PFSK-1 (cell line): ENCODE data around the gene ANKRD40CL.

ENCODE experiments used
- FOXP2 ChIP-seq: optimal IDR thresholded peaks from 2 replicates; pipeline ENCODE3; 2011; ENCODE audit warnings: borderline replicate concordance, control low read depth, inconsistent platforms; ENCODE audit not compliant: insufficient read depth; ENCODE audit errors: extremely low read length, extremely low read depth
- POLR2AphosphoS5 ChIP-seq: IDR thresholded peaks from 2 replicates; pipeline ENCODE4 v1.6.1; 2012; ENCODE audit warnings: low read depth, mild to moderate bottlenecking, control low read depth, low read length, moderate library complexity
- SIN3A ChIP-seq: IDR thresholded peaks from 2 replicates; pipeline ENCODE4 v1.6.1; 2012; ENCODE audit warnings: mild to moderate bottlenecking, low read length, moderate library complexity, borderline replicate concordance; ENCODE audit not compliant: insufficient read depth
- TAF1 ChIP-seq: IDR thresholded peaks from 2 replicates; pipeline ENCODE4 v1.6.1; 2012; ENCODE audit warnings: low read length, control low read depth, borderline replicate concordance; ENCODE audit not compliant: insufficient read depth
- TF ChIP-seq, protein P1 (sequence below), 2 experiments: IDR thresholded peaks; 2 replicates each; pipeline versions ENCODE4 v1.6.1 to v1.8.0; 2011 to 2012; ENCODE audit warnings: low read depth in 2 of 2, low read length in 2 of 2, control low read depth in 1 of 2, inconsistent platforms in 1 of 2, mild to moderate bottlenecking in 1 of 2, moderate library complexity in 1 of 2; ENCODE audit not compliant: insufficient read depth in 1 of 2

The ANKRD40CL gene

GRCh38 chr17:50803676-50804075 lies 36.4 kb upstream of the ANKRD40CL start:
- TF ChIP-seq TAF1 (no peak), SIN3A (no peak), POLR2AphosphoS5 (no peak), FOXP2 (no peak)
- TF ChIP-seq, protein P1, sequence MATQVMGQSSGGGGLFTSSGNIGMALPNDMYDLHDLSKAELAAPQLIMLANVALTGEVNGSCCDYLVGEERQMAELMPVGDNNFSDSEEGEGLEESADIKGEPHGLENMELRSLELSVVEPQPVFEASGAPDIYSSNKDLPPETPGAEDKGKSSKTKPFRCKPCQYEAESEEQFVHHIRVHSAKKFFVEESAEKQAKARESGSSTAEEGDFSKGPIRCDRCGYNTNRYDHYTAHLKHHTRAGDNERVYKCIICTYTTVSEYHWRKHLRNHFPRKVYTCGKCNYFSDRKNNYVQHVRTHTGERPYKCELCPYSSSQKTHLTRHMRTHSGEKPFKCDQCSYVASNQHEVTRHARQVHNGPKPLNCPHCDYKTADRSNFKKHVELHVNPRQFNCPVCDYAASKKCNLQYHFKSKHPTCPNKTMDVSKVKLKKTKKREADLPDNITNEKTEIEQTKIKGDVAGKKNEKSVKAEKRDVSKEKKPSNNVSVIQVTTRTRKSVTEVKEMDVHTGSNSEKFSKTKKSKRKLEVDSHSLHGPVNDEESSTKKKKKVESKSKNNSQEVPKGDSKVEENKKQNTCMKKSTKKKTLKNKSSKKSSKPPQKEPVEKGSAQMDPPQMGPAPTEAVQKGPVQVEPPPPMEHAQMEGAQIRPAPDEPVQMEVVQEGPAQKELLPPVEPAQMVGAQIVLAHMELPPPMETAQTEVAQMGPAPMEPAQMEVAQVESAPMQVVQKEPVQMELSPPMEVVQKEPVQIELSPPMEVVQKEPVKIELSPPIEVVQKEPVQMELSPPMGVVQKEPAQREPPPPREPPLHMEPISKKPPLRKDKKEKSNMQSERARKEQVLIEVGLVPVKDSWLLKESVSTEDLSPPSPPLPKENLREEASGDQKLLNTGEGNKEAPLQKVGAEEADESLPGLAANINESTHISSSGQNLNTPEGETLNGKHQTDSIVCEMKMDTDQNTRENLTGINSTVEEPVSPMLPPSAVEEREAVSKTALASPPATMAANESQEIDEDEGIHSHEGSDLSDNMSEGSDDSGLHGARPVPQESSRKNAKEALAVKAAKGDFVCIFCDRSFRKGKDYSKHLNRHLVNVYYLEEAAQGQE (IDR thresholded peaks at IDR 0.05; ENCODE audit: insufficient read depth in 1 of 2, low read depth in 2 of 2, low read length in 2 of 2), result no peak

- no peak for TF ChIP-seq SIN3A
- TF ChIP-seq, protein P1 (IDR thresholded peaks at IDR 0.05; ENCODE audit: insufficient read depth in 1 of 2, low read depth in 2 of 2, low read length in 2 of 2), result no peak
- no peak for TF ChIP-seq TAF1
- TF ChIP-seq POLR2AphosphoS5, result no peak
- no peak for TF ChIP-seq FOXP2
Observed at GRCh38 chr17:50802609-50803571, 35.6 kb upstream of the ANKRD40CL start.

GRCh38 chr17:50800196-50800700 lies 32.9 kb upstream of the ANKRD40CL start:
- no peak for TF ChIP-seq POLR2AphosphoS5
- TF ChIP-seq TAF1, result no peak
- TF ChIP-seq, protein P1 (IDR thresholded peaks at IDR 0.05; ENCODE audit: insufficient read depth in 1 of 2, low read depth in 2 of 2, low read length in 2 of 2), result no peak

GRCh38 chr17:50799582-50799981 lies 32.3 kb upstream of the ANKRD40CL start:
- TF ChIP-seq POLR2AphosphoS5, result no peak
- TF ChIP-seq, protein P1 (IDR thresholded peaks at IDR 0.05; ENCODE audit: insufficient read depth in 1 of 2, low read depth in 2 of 2, low read length in 2 of 2), result no peak
- no peak for TF ChIP-seq TAF1
- TF ChIP-seq SIN3A, result no peak
- TF ChIP-seq FOXP2, result no peak
